ENCODE measurements around the gene GAGE12C.
"Not testable (repeated sequence)": the region's sequence is repeated elsewhere in the genome, so short reads cannot be mapped to it uniquely, and the experiment has no call there.

GAGE12C gene

GRCh38 chrX:49531877-49532276, at the start of gene GAGE12C:
TSS of gene GAGE12C (plus strand) at chrX:49532177. CDS start at chrX:49533332, 1,155 bp downstream.
- POLR2A ChIA-PET (ENCODE audit: low non-redundant PET); H3K27ac ChIP-seq; DNase-seq (ENCODE audit: low spot score); CTCF ChIA-PET: not testable (repeated sequence)

- POLR2A ChIA-PET (ENCODE audit: low non-redundant PET); DNase-seq (ENCODE audit: low spot score); H3K27ac ChIP-seq; CTCF ChIA-PET: not testable (repeated sequence)
Observed at GRCh38 chrX:49541433-49541832, 9.5 kb downstream of the GAGE12C start, which contains the start of gene GAGE12D. TSS of gene GAGE12D (plus strand) at chrX:49541733. CDS start at chrX:49542888, 1,155 bp downstream.

DNA sequence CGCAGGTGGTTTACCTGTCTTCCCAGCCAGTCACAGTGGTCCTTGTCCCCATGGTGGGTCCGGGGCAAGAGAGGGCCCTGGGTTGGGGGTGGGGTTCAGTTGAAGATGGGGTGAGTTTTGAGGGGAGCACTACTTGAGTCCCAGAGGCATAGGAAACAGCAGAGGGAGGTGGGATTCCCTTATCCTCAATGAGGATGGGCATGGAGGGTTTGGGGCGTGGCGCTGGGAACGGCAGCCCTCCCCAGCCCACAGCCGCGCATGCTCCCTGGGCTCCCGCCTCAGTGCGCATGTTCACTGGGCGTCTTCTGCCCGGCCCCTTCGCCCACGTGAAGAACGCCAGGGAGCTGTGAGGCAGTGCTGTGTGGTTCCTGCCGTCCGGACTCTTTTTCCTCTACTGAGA, 19.0 kb downstream of the GAGE12C start, which contains the start of gene GAGE12E:
GAGE12E (plus strand) TSS at position 301 of the 400 bp plus-strand sequence. CDS start 1,155 bp downstream, outside the sequence.
- CTCF ChIA-PET; POLR2A ChIA-PET (ENCODE audit: low non-redundant PET); H3K27ac ChIP-seq; DNase-seq (ENCODE audit: low spot score): not testable (repeated sequence)

- CTCF ChIA-PET; POLR2A ChIA-PET (ENCODE audit: low non-redundant PET); DNase-seq (ENCODE audit: low spot score); H3K27ac ChIP-seq: not testable (repeated sequence)
Observed at GRCh38 chrX:49560542-49560941, 28.6 kb downstream of the GAGE12C start, which contains the start of gene GAGE12F. TSS of gene GAGE12F (plus strand) at chrX:49560842. CDS start at chrX:49561997, 1,155 bp downstream.

DNA sequence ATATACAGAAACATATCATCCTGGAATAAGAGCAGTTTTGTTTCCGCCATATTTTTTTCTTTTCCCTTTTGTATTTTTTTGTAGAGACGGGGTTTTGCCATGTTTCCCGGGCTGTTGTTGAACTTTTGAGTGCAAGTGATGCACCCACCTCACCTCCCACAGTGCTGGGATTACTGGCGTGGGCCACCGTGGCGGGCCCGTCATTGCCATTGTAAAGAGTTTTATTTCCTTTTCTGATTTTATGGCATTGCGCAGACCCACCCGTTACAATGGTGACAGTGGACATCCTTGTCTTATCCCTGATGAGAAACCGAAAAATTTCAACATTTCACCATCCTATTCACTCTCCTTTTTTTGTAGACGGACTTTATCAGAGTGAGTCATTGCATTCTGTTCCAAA, 36.8 kb downstream of the GAGE12C start:
- CTCF ChIA-PET; POLR2A ChIA-PET (ENCODE audit: low non-redundant PET); H3K27ac ChIP-seq; DNase-seq (ENCODE audit: low spot score): not testable (repeated sequence)

DNA sequence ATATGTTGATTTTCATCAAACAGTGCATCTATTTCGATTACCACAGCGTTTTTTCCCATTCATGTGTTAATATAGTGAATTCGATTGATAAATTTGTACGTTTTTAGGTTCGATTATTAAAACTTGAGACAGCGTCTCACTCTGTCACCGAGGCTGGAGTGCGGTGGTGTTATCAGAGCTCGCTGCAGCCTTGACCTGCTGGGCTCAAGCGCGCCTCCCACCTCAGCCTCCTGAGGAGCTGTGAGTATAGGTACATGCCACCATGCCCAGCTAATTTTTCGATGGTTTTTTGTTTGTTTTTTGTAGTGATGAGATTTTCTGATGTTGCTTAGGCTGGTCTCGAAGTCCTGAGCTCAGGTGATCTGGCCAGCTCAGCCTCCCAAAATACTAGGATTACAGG, 37.2 kb downstream of the GAGE12C start:
- POLR2A ChIA-PET (ENCODE audit: low non-redundant PET); DNase-seq (ENCODE audit: low spot score); H3K27ac ChIP-seq; CTCF ChIA-PET: not testable (repeated sequence)

DNA sequence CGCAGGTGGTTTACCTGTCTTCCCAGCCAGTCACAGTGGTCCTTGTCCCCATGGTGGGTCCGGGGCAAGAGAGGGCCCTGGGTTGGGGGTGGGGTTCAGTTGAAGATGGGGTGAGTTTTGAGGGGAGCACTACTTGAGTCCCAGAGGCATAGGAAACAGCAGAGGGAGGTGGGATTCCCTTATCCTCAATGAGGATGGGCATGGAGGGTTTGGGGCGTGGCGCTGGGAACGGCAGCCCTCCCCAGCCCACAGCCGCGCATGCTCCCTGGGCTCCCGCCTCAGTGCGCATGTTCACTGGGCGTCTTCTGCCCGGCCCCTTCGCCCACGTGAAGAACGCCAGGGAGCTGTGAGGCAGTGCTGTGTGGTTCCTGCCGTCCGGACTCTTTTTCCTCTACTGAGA, 38.1 kb downstream of the GAGE12C start, which contains the start of gene GAGE12G:
GAGE12G (plus strand) TSS at position 301 of the 400 bp plus-strand sequence. CDS start 1,155 bp downstream, outside the sequence.
- H3K27ac ChIP-seq; POLR2A ChIA-PET (ENCODE audit: low non-redundant PET); DNase-seq (ENCODE audit: low spot score); CTCF ChIA-PET: not testable (repeated sequence)

GRCh38 chrX:49579649-49580048, 47.7 kb downstream of the GAGE12C start, which contains the start of gene GAGE12H:
TSS of gene GAGE12H (plus strand) at chrX:49579949. CDS start at chrX:49581104, 1,155 bp downstream.
- DNase-seq (ENCODE audit: low spot score); POLR2A ChIA-PET (ENCODE audit: low non-redundant PET); H3K27ac ChIP-seq; CTCF ChIA-PET: not testable (repeated sequence)
